ENCODE measurements around the gene MRGPRF. TPM values are rescaled to one million over a fixed set of nuclear protein-coding genes. Genes with fewer than 3 reads are reported as not detected.

MRGPRF gene
- total RNA-seq, 4 donors from 2014 or later: 0.84 to 11.0 (median 7.3) TPM

- WGBS, 2 donors: 25 to 46% methylated on average over 12 to 21 of the region's 43 CpGs
- DNase-seq (ENCODE audit: low spot score in 2 of 2): peak; percentile 61 to 95
- TF ChIP-seq CTCF (IDR thresholded peaks at IDR 0.05): no peak
- H3K4me3 ChIP-seq (ENCODE audit: low read depth, poor library complexity, severe bottlenecking): no peak overlapping the region
- intact Hi-C loops (cut with DNase I; ENCODE audit: low total_unique reads): no loop called here
These were observed 2.0 kb downstream of the MRGPRF start for GRCh38 chr11:69010964-69011623.

GRCh38 chr11:69010361-69010891, 2.6 kb downstream of the MRGPRF start:
- DNase-seq (ENCODE audit: low spot score in 2 of 2): no peak

GRCh38 chr11:69009441-69010211, 3.4 kb downstream of the MRGPRF start:
- DNase-seq (ENCODE audit: low spot score in 2 of 2): no peak
- intact Hi-C loops (cut with DNase I; ENCODE audit: low total_unique reads): no loop called here
- WGBS, 2 donors: 51 to 57% methylated on average over 13 to 16 of the region's 16 CpGs
- TF ChIP-seq CTCF (IDR thresholded peaks at IDR 0.05): no peak
- TF ChIP-seq POLR2A (IDR thresholded peaks at IDR 0.05): no peak
- H3K4me3 ChIP-seq (ENCODE audit: low read depth, poor library complexity, severe bottlenecking): no peak overlapping the region

More at GRCh38 chr11:69010361-69010891, 2.6 kb downstream of the MRGPRF start:
- 25 to 36% methylated on average over 6 to 9 of the region's 9 CpGs for WGBS, 2 donors
- TF ChIP-seq POLR2A (IDR thresholded peaks at IDR 0.05) (no peak), CTCF (IDR thresholded peaks at IDR 0.05) (no peak)
- intact Hi-C loops (cut with DNase I; ENCODE audit: low total_unique reads): no loop called here
- no peak overlapping the region for H3K4me3 ChIP-seq (ENCODE audit: low read depth, poor library complexity, severe bottlenecking)

GRCh38 chr11:69008737-69009440, 4.2 kb downstream of the MRGPRF start:
- intact Hi-C loops (cut with DNase I; ENCODE audit: low total_unique reads): no loop called here
- H3K4me3 ChIP-seq (ENCODE audit: low read depth, poor library complexity, severe bottlenecking): no peak overlapping the region
- TF ChIP-seq POLR2A (IDR thresholded peaks at IDR 0.05) (no peak), CTCF (IDR thresholded peaks at IDR 0.05) (no peak)
- WGBS, 2 donors: 45% methylated on average over 15 to 17 of the region's 17 CpGs
- DNase-seq (ENCODE audit: low spot score in 2 of 2): peak; percentile 81 to 96

- intact Hi-C loops (cut with DNase I; ENCODE audit: low total_unique reads): no loop called here
- no peak overlapping the region for H3K4me3 ChIP-seq (ENCODE audit: low read depth, poor library complexity, severe bottlenecking)
These were observed 5.1 kb downstream of the MRGPRF start for GRCh38 chr11:69007975-69008381.

More at GRCh38 chr11:69007975-69008381, 5.1 kb downstream of the MRGPRF start:
- TF ChIP-seq CTCF (IDR thresholded peaks at IDR 0.05) (no peak), POLR2A (IDR thresholded peaks at IDR 0.05) (no peak)
- peak in 1 of 2 donors; percentile 69 for DNase-seq (ENCODE audit: low spot score in 2 of 2)
- WGBS, 2 donors: 49 to 69% methylated on average over 7 to 8 of the region's 8 CpGs

Measured in lower leg skin (tissue), 4 donors.